ENCODE data around the gene ABHD17A. TPM values are rescaled to one million over a fixed set of nuclear protein-coding genes. Genes with fewer than 3 reads are reported as not detected.

The ABHD17A gene
- polyA plus RNA-seq, 1 of the 3 experiments (the other 2 are of a cell fraction): 61.1 TPM

DNA sequence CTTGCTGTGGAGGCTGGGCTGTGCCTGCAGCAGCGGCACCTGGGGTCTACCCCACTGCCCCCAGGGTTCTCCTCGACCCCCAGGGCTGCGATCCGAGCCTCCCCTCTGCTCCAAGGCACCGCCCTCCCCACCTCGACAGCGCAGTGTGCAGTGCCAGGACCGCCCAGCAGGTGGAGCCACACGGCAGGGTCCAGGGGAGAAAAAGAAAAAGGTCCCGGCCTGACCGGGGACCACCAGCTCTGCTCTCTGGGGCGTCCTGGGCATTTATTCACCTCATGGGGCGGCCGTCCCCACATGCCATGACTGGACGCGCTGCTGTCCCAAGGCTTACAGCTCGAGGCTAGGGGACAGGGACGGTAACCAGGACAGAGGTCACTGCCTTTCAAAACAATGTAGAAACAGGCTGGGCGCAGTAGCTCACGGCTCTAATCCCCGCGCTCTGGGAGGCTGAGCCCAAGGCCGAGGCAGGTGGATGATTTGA is 47.6 kb downstream of the ABHD17A start (continued):
- TF ChIP-seq, protein P1, sequence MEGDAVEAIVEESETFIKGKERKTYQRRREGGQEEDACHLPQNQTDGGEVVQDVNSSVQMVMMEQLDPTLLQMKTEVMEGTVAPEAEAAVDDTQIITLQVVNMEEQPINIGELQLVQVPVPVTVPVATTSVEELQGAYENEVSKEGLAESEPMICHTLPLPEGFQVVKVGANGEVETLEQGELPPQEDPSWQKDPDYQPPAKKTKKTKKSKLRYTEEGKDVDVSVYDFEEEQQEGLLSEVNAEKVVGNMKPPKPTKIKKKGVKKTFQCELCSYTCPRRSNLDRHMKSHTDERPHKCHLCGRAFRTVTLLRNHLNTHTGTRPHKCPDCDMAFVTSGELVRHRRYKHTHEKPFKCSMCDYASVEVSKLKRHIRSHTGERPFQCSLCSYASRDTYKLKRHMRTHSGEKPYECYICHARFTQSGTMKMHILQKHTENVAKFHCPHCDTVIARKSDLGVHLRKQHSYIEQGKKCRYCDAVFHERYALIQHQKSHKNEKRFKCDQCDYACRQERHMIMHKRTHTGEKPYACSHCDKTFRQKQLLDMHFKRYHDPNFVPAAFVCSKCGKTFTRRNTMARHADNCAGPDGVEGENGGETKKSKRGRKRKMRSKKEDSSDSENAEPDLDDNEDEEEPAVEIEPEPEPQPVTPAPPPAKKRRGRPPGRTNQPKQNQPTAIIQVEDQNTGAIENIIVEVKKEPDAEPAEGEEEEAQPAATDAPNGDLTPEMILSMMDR (IDR thresholded peaks at IDR 0.05): peak; percentile 94
- peak; percentile 50 for TF ChIP-seq RAD21 (IDR thresholded peaks at IDR 0.05; ENCODE audit: low read length)
- TF ChIP-seq TAF1 (IDR thresholded peaks at IDR 0.05; ENCODE audit: borderline replicate concordance, low read depth, low read length): no peak
- no peak for TF ChIP-seq GABPA (IDR thresholded peaks at IDR 0.05; ENCODE audit: low read depth)
- TF ChIP-seq, protein P2, sequence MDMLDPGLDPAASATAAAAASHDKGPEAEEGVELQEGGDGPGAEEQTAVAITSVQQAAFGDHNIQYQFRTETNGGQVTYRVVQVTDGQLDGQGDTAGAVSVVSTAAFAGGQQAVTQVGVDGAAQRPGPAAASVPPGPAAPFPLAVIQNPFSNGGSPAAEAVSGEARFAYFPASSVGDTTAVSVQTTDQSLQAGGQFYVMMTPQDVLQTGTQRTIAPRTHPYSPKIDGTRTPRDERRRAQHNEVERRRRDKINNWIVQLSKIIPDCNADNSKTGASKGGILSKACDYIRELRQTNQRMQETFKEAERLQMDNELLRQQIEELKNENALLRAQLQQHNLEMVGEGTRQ (IDR thresholded peaks at IDR 0.05; ENCODE audit: borderline replicate concordance, low read depth, low read length): no peak

DNA sequence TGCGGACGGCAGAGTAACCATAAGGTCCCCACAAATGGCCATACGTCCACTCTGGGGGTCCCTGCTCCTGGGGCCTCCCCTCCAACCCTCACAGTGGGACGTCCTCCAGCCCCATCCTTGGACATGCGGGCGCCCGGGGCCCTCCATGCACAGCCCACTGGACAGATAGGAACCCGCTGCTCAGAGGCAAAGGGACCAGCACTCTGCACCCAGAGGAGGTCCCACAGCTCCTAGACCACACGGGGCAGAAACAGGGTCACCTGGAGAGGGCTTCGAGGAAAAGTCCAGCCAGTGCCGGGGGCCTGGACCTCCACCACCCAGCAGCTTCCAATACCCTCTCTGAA is 48.1 kb downstream of the ABHD17A start:
- CTCF ChIA-PET: interaction anchor here (0.6 to 15.0 kb wide), 35 partner anchors 9 to 479 kb away, joined by 3 to 188 read pairs (median 4); partner anchors contain the start of genes REXO1 and UQCR11
- POLR2A ChIA-PET: no interaction called here
- no peak overlapping the region for H2AFZ ChIP-seq (ENCODE audit: low read depth)

More for the DNA sequence above, 48.1 kb downstream of the ABHD17A start:
- H3K4me2 ChIP-seq: no peak overlapping the region
- H3K9ac ChIP-seq: no peak overlapping the region
- peaks cover 0 to 12% of the 10 kb centered on the region in 2 experiments; a peak in 1 of 4 replicates for H3K4me1 ChIP-seq (ENCODE audit: control insufficient read depth in 1 of 2, insufficient read depth in 2 of 2, low read depth in 1 of 2, low read length in 1 of 2)
- H4K20me1 ChIP-seq (ENCODE audit: insufficient read depth): peaks cover 99% of the 10 kb centered on the region
- TF ChIP-seq, protein P3, sequence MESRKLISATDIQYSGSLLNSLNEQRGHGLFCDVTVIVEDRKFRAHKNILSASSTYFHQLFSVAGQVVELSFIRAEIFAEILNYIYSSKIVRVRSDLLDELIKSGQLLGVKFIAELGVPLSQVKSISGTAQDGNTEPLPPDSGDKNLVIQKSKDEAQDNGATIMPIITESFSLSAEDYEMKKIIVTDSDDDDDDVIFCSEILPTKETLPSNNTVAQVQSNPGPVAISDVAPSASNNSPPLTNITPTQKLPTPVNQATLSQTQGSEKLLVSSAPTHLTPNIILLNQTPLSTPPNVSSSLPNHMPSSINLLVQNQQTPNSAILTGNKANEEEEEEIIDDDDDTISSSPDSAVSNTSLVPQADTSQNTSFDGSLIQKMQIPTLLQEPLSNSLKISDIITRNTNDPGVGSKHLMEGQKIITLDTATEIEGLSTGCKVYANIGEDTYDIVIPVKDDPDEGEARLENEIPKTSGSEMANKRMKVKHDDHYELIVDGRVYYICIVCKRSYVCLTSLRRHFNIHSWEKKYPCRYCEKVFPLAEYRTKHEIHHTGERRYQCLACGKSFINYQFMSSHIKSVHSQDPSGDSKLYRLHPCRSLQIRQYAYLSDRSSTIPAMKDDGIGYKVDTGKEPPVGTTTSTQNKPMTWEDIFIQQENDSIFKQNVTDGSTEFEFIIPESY (IDR thresholded peaks at IDR 0.05; ENCODE audit: borderline replicate concordance, low read depth): no peak
- TF ChIP-seq GABPA (IDR thresholded peaks at IDR 0.05; ENCODE audit: low read depth): no peak
- TF ChIP-seq EZH2phosphoT487 (IDR thresholded peaks at IDR 0.05; ENCODE audit: borderline replicate concordance, low read depth): no peak
- no peak for TF ChIP-seq EP300 (IDR thresholded peaks at IDR 0.05; ENCODE audit: borderline replicate concordance in 1 of 2, low read depth in 1 of 2, low read length in 1 of 2)
- TF ChIP-seq RAD21 (IDR thresholded peaks at IDR 0.05; ENCODE audit: low read length): no peak
- no peaks in the 10 kb centered on the region for H3F3A ChIP-seq (replicated peaks; ENCODE audit: insufficient read depth)
- no peaks in the 10 kb centered on the region for H3K9me3 ChIP-seq
- no peaks in the 10 kb centered on the region for H3K9me2 ChIP-seq
- H3K27ac ChIP-seq (ENCODE audit: low read depth in 2 of 2, low read length in 1 of 2): no peak overlapping the region; a peak in 1 of 4 replicates
- H3K4me3 ChIP-seq (ENCODE audit: low read depth in 2 of 2, low read length in 1 of 2): no peak overlapping the region
- DNase-seq: peak; percentile 55
- no peaks in the 10 kb centered on the region for H3K36me3 ChIP-seq (replicated peaks in 1 of 2; ENCODE audit: control insufficient read depth in 1 of 2, insufficient read depth in 2 of 2, low read length in 1 of 2)
- no peaks in the 10 kb centered on the region for H3K27me3 ChIP-seq (ENCODE audit: insufficient read depth)
- peaks cover 92% of the 10 kb centered on the region for H3K79me2 ChIP-seq (ENCODE audit: insufficient read depth)
- 58% methylated on average over 4 of the region's 11 CpGs for WGBS (ENCODE audit: low lambda C conversion rate)
